ENCODE measurements around the gene KDM7A. TPM values are rescaled to one million over a fixed set of nuclear protein-coding genes. Genes with fewer than 3 reads are reported as not detected.

Gene KDM7A
- polyA plus RNA-seq, 1 experiment: 2.9 TPM

DNA sequence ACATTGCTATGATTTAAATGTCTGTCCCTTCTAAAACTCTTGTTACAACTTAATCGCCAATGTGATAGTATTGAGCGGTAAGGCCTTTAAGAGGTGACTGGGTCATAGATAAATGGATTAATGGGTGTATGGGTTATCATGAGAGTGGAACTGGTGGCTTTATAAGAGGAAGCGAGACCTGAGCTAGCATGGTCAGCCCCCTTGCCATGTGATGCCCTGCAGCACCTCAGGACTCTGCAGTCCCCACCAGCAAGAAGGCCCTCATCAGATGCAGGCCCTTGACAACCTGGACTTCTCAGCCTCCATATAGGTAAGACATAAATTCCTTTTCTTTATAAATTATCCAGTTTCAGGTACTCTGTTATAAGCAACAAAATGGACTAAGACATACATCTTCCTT is 129.6 kb downstream of the KDM7A start:
- POLR2A ChIA-PET: no interaction called here
- TF ChIP-seq, protein P1, sequence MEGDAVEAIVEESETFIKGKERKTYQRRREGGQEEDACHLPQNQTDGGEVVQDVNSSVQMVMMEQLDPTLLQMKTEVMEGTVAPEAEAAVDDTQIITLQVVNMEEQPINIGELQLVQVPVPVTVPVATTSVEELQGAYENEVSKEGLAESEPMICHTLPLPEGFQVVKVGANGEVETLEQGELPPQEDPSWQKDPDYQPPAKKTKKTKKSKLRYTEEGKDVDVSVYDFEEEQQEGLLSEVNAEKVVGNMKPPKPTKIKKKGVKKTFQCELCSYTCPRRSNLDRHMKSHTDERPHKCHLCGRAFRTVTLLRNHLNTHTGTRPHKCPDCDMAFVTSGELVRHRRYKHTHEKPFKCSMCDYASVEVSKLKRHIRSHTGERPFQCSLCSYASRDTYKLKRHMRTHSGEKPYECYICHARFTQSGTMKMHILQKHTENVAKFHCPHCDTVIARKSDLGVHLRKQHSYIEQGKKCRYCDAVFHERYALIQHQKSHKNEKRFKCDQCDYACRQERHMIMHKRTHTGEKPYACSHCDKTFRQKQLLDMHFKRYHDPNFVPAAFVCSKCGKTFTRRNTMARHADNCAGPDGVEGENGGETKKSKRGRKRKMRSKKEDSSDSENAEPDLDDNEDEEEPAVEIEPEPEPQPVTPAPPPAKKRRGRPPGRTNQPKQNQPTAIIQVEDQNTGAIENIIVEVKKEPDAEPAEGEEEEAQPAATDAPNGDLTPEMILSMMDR (IDR thresholded peaks at IDR 0.05; ENCODE audit: insufficient read depth, low read depth, low read length): no peak
- H3K27me3 ChIP-seq (ENCODE audit: control insufficient read depth, insufficient read depth, low read length): no peaks in the 10 kb centered on the region
- CTCF ChIA-PET: no interaction called here
- no peak for DNase-seq (ENCODE audit: low read depth)
- no peak overlapping the region for H3K4me3 ChIP-seq (ENCODE audit: low read depth, low read length)
- no peaks in the 10 kb centered on the region for H3K36me3 ChIP-seq (ENCODE audit: control insufficient read depth, insufficient read depth, low read length)

DNA sequence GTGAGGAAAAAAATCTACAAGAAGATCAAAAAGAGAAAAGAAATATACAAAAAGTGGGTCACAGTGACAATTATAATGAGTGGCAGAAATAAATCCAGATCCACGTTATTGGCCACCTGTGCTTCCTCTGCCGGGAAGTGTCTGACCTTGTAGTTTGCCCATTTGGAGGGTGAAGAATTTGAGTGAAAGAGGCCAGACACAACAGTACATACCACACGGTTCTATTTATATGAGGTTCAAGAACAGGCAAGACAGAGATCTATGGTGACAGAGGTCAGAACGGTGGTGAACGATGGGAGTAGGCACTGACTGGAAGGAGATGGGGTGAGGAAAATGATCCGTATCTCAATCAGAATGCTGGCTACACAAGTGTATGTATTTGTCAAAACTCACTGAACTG is 131.1 kb downstream of the KDM7A start:
- Histone ChIP-seq H3K4me3 (ENCODE audit: low read depth, low read length) (no peak overlapping the region), H3K36me3 (ENCODE audit: control insufficient read depth, insufficient read depth, low read length) (no peaks in the 10 kb centered on the region), H3K27me3 (ENCODE audit: control insufficient read depth, insufficient read depth, low read length) (no peaks in the 10 kb centered on the region)
- DNase-seq (ENCODE audit: low read depth): no peak
- CTCF ChIA-PET: no interaction called here
- TF ChIP-seq, protein P1 (IDR thresholded peaks at IDR 0.05; ENCODE audit: insufficient read depth, low read depth, low read length): no peak
- POLR2A ChIA-PET: no interaction called here

DNA sequence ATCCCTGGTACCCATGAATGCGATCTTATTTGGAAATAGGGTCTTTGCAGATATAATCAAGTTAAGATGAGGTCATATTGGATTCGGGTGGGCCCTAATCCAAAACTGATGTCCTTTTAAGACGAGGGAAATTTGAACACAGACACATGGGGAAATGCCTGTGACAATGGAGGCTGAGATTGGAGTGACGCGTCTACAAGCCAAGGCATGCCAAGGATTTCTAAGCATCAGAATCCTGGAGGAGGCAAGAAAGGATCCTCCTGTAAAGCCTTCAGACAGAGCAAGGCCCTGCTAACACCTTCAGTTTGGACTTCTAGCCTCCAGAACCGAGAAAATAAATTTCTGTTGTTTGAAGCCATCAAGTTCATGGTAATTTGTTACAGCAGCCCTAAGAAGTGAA is 132.5 kb downstream of the KDM7A start:
- Histone ChIP-seq H3K36me3 (ENCODE audit: control insufficient read depth, insufficient read depth, low read length) (peaks cover 2% of the 10 kb centered on the region; the same call in 1 of the 2 replicates), H3K27me3 (ENCODE audit: control insufficient read depth, insufficient read depth, low read length) (no peaks in the 10 kb centered on the region), H3K4me3 (ENCODE audit: low read depth, low read length) (no peak overlapping the region)
- POLR2A ChIA-PET: no interaction called here
- TF ChIP-seq, protein P1 (IDR thresholded peaks at IDR 0.05; ENCODE audit: insufficient read depth, low read depth, low read length): no peak
- DNase-seq (ENCODE audit: low read depth): no peak
- CTCF ChIA-PET: no interaction called here

DNA sequence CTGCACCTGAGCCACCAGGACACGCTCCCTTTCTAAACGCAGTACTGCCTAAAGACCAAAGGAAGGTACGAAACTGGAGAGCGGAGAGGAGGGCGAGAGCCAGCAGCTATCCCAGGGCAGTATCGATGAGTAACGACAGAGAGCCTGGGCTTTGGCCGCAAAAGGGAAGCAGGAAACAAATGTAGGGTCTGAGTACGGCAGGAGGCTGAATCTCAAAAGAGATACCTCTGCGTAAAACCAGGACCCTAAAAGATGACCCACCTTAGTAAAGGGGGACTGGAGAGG is 134.5 kb downstream of the KDM7A start:
- TF ChIP-seq, protein P1 (IDR thresholded peaks at IDR 0.05; ENCODE audit: insufficient read depth, low read depth, low read length): no peak
- ChIA-PET CTCF (interaction anchor here (0.8 kb wide), 1 partner anchor 15 kb away, joined by 3 read pairs; no protein-coding TSS in a partner anchor), POLR2A (no interaction called here)
- Histone ChIP-seq H3K36me3 (ENCODE audit: control insufficient read depth, insufficient read depth, low read length) (peaks cover 3% of the 10 kb centered on the region; the same call in 1 of the 2 replicates), H3K27me3 (ENCODE audit: control insufficient read depth, insufficient read depth, low read length) (no peaks in the 10 kb centered on the region), H3K4me3 (ENCODE audit: low read depth, low read length) (no peak overlapping the region)
- DNase-seq (ENCODE audit: low read depth): no peak

DNA sequence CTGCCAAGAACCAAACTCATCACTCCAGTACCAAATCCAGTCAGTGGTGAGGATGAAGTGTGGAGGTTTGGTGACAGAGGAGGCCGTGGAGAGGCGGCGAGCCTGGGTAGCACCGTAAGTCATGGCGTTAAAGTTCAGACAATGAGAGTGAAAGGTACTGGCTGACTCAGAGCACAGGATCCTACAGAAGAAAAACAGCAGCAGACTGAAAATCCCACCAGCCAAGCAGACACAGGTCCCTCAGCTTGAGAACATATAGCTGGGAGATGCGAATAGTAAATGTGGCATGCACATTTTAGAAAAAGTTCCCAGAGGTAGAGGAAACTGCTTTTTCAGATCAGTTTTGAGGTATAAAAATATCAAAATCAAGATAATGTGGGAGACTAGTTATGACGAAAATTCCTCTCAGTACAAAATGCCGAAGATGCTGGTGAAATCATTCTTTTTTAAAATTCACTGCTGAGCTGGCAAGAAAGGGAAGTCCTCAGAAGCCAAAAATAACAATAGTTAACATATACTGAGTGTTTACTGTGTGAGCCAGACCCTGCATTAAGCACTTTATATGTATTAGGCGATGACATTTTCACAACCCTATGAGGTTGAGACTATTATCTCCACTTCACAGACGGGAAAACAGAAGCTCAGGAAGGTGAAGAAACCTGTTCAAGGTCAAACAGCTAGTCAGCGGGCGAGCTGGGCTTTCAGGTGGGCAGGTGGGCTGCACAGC is 135.0 kb downstream of the KDM7A start:
- H3K27me3 ChIP-seq (ENCODE audit: control insufficient read depth, insufficient read depth, low read length): no peaks in the 10 kb centered on the region
- TF ChIP-seq, protein P1 (IDR thresholded peaks at IDR 0.05; ENCODE audit: insufficient read depth, low read depth, low read length): no peak
- H3K36me3 ChIP-seq (ENCODE audit: control insufficient read depth, insufficient read depth, low read length): peaks cover 5% of the 10 kb centered on the region; the same call in 1 of the 2 replicates
- CTCF ChIA-PET: interaction anchor here (0.8 to 0.9 kb wide), 2 partner anchors 9 to 16 kb away, joined by 3 read pairs; no protein-coding TSS in a partner anchor
- DNase-seq (ENCODE audit: low read depth): no peak
- POLR2A ChIA-PET: no interaction called here
- H3K4me3 ChIP-seq (ENCODE audit: low read depth, low read length): no peak overlapping the region
